ENCODE results near the gene CRY2.

- TF ChIP-seq CTCF (optimal IDR thresholded peaks at IDR 0.05 in 1 of 3, IDR thresholded peaks at IDR 0.05 in 1 of 3, conservative IDR thresholded peaks at IDR 0.05 in 1 of 3; ENCODE audit: extremely low read depth in 1 of 3, insufficient read depth in 2 of 3, low read length in 3 of 3) (peak; percentile 78 to 88 (median 87)), EZH2 (IDR thresholded peaks at IDR 0.05; ENCODE audit: low read length) (no peak)
Measured at GRCh38 chr11:45872651-45873356, 25.5 kb downstream of the CRY2 start.
